H1 (cell line): ENCODE measurements around the gene USP37. TPM values are rescaled to one million over a fixed set of nuclear protein-coding genes. Genes with fewer than 3 reads are reported as not detected.

Source experiments
- CTCF ChIA-PET: fragments of 300-600 bp; sonication (Branson Sonifier 250); formaldehyde crosslinking; loops from one replicate; lab custom pipeline; 2021; ENCODE audit not compliant: partially characterized antibody; lab: Charles Lee
- POLR2A ChIA-PET: fragments of 300-600 bp; sonication (Branson Sonifier 250); formaldehyde crosslinking; loops from one replicate; lab custom pipeline; 2021; ENCODE audit warnings: inconsistent platforms; ENCODE audit not compliant: partially characterized antibody; lab: Charles Lee
- DNase-seq, 2 experiments: peaks; one replicate each; pipeline versions ENCODE4 v3.0.0 to v3.0.0-alpha.2; 2010 to 2022; ENCODE audit warnings: low spot score in 2 of 2, low read depth in 1 of 2, mixed read lengths in 1 of 2
- FAIRE-seq: peaks from 2 replicates; lab custom pipeline; 2011; peaks lifted over from hg19 to GRCh38; lab: Jason Lieb, UNC
- H2AFZ ChIP-seq: 2 replicates; pipeline ENCODE4 v1.8.1; 2012; ENCODE audit warnings: low read length, inconsistent platforms
- H2AK5ac ChIP-seq: 2 replicates; pipeline ENCODE4 v1.6.1; 2013; ENCODE audit warnings: low read depth, low read length
- H2BK120ac ChIP-seq: replicated peaks from 2 replicates; pipeline ENCODE3; 2013; ENCODE audit warnings: low read depth, low read length, inconsistent platforms
- H2BK12ac ChIP-seq: 2 replicates; pipeline ENCODE4 v1.6.1; 2013; ENCODE audit warnings: low read depth, low read length
- H2BK15ac ChIP-seq: 2 replicates; pipeline ENCODE4 v1.6.1; 2013; ENCODE audit warnings: low read length
- H2BK20ac ChIP-seq: 2 replicates; pipeline ENCODE4 v1.6.1; 2013; ENCODE audit warnings: low read length
- H2BK5ac ChIP-seq: 2 replicates; pipeline ENCODE4 v1.6.1; 2013; ENCODE audit warnings: low read depth, low read length
- H3K14ac ChIP-seq: 2 replicates; pipeline ENCODE4 v1.6.1; 2013; ENCODE audit warnings: inconsistent platforms; ENCODE audit not compliant: insufficient read length
- H3K18ac ChIP-seq: 2 replicates; pipeline ENCODE4 v1.6.1; 2013; ENCODE audit warnings: low read length; ENCODE audit errors: extremely low read depth
- H3K23ac ChIP-seq: 2 replicates; pipeline ENCODE4 v1.6.1; 2013; ENCODE audit warnings: inconsistent platforms; ENCODE audit not compliant: insufficient read length
- H3K23me2 ChIP-seq: 2 replicates; pipeline ENCODE4 v1.6.1; 2013; ENCODE audit warnings: low read depth, low read length
- H3K27ac ChIP-seq: 2 replicates; pipeline ENCODE4 v1.6.1; 2011; ENCODE audit warnings: low read depth, low read length, inconsistent platforms
- H3K27me3 ChIP-seq, 4 experiments: replicated peaks in 1 of 4; 1 replicate in 1 of 4; 2 replicates in 3 of 4; pipeline versions ENCODE4 v1.6.1 to v1.8.1; 2011 to 2013; ENCODE audit warnings: low read length in 3 of 4, mild to moderate bottlenecking in 3 of 4, inconsistent platforms in 2 of 4, mixed read lengths in 2 of 4, moderate library complexity in 1 of 4; ENCODE audit not compliant: control insufficient read depth in 3 of 4, insufficient read depth in 3 of 4; ENCODE audit errors: extremely low read depth in 1 of 4
- H3K36me3 ChIP-seq, 4 experiments: 2 replicates each; pipeline versions ENCODE4 v1.6.1 to v1.8.1; 2011 to 2013; ENCODE audit warnings: mild to moderate bottlenecking in 4 of 4, low read length in 3 of 4, moderate library complexity in 2 of 4, control low read depth in 1 of 4, inconsistent platforms in 1 of 4; ENCODE audit not compliant: insufficient read depth in 4 of 4, control insufficient read depth in 2 of 4
- H3K4ac ChIP-seq: replicated peaks from 2 replicates; pipeline ENCODE3; 2013; ENCODE audit warnings: low read length, low read depth, mixed read lengths, inconsistent platforms; ENCODE audit not compliant: insufficient read length
- H3K4me1 ChIP-seq, 4 experiments: replicated peaks in 1 of 4; 1 replicate in 1 of 4; 2 replicates in 3 of 4; pipeline versions ENCODE4 v1.6.1 to v1.8.1; 2011 to 2013; ENCODE audit warnings: low read length in 3 of 4, inconsistent platforms in 2 of 4, mixed read lengths in 1 of 4; ENCODE audit not compliant: insufficient read depth in 4 of 4, control insufficient read depth in 3 of 4
- H3K4me2 ChIP-seq, 2 experiments: 2 replicates each; pipeline versions ENCODE4 v1.6.1 to v1.8.1; 2011 to 2013; ENCODE audit warnings: low read depth in 2 of 2, low read length in 2 of 2, control low read depth in 1 of 2, inconsistent platforms in 1 of 2, mild to moderate bottlenecking in 1 of 2; ENCODE audit not compliant: insufficient read depth in 1 of 2
- H3K4me3 ChIP-seq, 4 experiments: fragments of 200-600, 300-600 bp in 1 of 4; sonication (generic), shearing (Covaris generic), sonication (Bioruptor Twin) in 1 of 4; 2 replicates each; pipeline versions ENCODE4 v1.5.1 to v1.8.1; 2011 to 2016; ENCODE audit warnings: low read length in 4 of 4, low read depth in 3 of 4, control low read depth in 2 of 4, inconsistent platforms in 2 of 4, mild to moderate bottlenecking in 2 of 4, mixed read lengths in 1 of 4, moderate library complexity in 1 of 4; ENCODE audit not compliant: insufficient read depth in 2 of 4; ENCODE audit errors: extremely low read depth in 1 of 4
- H3K56ac ChIP-seq: replicated peaks from 2 replicates; pipeline ENCODE3; 2013; ENCODE audit warnings: low read depth, mild to moderate bottlenecking, mixed read lengths, low read length, inconsistent platforms; ENCODE audit not compliant: insufficient read length
- H3K79me1 ChIP-seq: 2 replicates; pipeline ENCODE4 v1.6.1; 2013; ENCODE audit warnings: low read depth, low read length, control low read depth
- H3K79me2 ChIP-seq, 2 experiments: 2 replicates each; pipeline versions ENCODE4 v1.6.1 to v1.8.1; 2012 to 2013; ENCODE audit warnings: low read length in 2 of 2, mild to moderate bottlenecking in 2 of 2, inconsistent platforms in 1 of 2; ENCODE audit not compliant: insufficient read depth in 2 of 2, control insufficient read depth in 1 of 2
- H3K9ac ChIP-seq, 4 experiments: replicated peaks in 1 of 4; 1 replicate in 1 of 4; 2 replicates in 3 of 4; pipeline versions ENCODE4 v1.6.1 to v1.8.1; 2011 to 2013; ENCODE audit warnings: low read depth in 3 of 4, low read length in 3 of 4, control low read depth in 2 of 4, mild to moderate bottlenecking in 2 of 4, moderate library complexity in 2 of 4, inconsistent platforms in 1 of 4; ENCODE audit errors: extremely low read depth in 1 of 4
- H3K9me3 ChIP-seq, 2 experiments: 2 replicates each; pipeline versions ENCODE4 v1.6.1 to v1.8.1; 2012 to 2013; ENCODE audit warnings: mild to moderate bottlenecking in 2 of 2, moderate library complexity in 2 of 2, control low read depth in 1 of 2, inconsistent platforms in 1 of 2, low read depth in 1 of 2, low read length in 1 of 2, mixed read lengths in 1 of 2; ENCODE audit not compliant: insufficient read depth in 2 of 2
- H4K20me1 ChIP-seq, 2 experiments: replicated peaks in 1 of 2; 2 replicates each; pipeline versions ENCODE3 to v1.8.1; 2011 to 2013; ENCODE audit warnings: inconsistent platforms in 2 of 2, low read length in 2 of 2, mild to moderate bottlenecking in 1 of 2; ENCODE audit not compliant: insufficient read depth in 2 of 2, control insufficient read depth in 1 of 2
- H4K5ac ChIP-seq: 2 replicates; pipeline ENCODE4 v1.6.1; 2013; ENCODE audit warnings: low read length, low read depth, mixed read lengths, inconsistent platforms; ENCODE audit not compliant: insufficient read length
- H4K8ac ChIP-seq: 2 replicates; pipeline ENCODE4 v1.8.0; 2013; ENCODE audit warnings: mild to moderate bottlenecking, moderate library complexity, low read length, inconsistent platforms; ENCODE audit not compliant: insufficient read depth; ENCODE audit errors: extremely low read depth
- H4K91ac ChIP-seq: replicated peaks from 2 replicates; pipeline ENCODE3; 2013; ENCODE audit warnings: low read length, mixed read lengths, inconsistent platforms; ENCODE audit not compliant: insufficient read length
- ATF2 ChIP-seq: IDR thresholded peaks from 2 replicates; pipeline ENCODE4 v1.6.1; 2012; ENCODE audit warnings: low read length, inconsistent platforms
- BRCA1 ChIP-seq: IDR thresholded peaks from 2 replicates; pipeline ENCODE4 v1.6.1; 2012; ENCODE audit warnings: low read depth, low read length, improper control_type of control experiment
- CTBP2 ChIP-seq: IDR thresholded peaks from 2 replicates; pipeline ENCODE4 v1.7.0; 2011; ENCODE audit warnings: borderline replicate concordance, mild to moderate bottlenecking, moderate library complexity, mixed read lengths, low read length; ENCODE audit not compliant: insufficient read depth, insufficient read length
- JUN ChIP-seq: IDR thresholded peaks from 2 replicates; pipeline ENCODE4 v1.6.1; 2011; ENCODE audit warnings: low read depth, mild to moderate bottlenecking, improper control_type of control experiment, low read length
- KDM5A ChIP-seq: fragments of 200-600 bp; IDR thresholded peaks from 2 replicates; pipeline ENCODE4 v1.7.1; 2012; ENCODE audit warnings: mild to moderate bottlenecking, low read length, inconsistent platforms, mixed read lengths
- NANOG ChIP-seq: IDR thresholded peaks from 2 replicates; pipeline ENCODE4 v1.6.1; 2011; ENCODE audit warnings: low read length, low read depth, mild to moderate bottlenecking, inconsistent platforms; ENCODE audit not compliant: insufficient read depth, poor library complexity, severe bottlenecking
- RXRA ChIP-seq: IDR thresholded peaks from 2 replicates; pipeline ENCODE4 v1.6.1; 2011; ENCODE audit warnings: low read depth, mild to moderate bottlenecking, low read length, moderate library complexity; ENCODE audit not compliant: insufficient read depth
- SUZ12 ChIP-seq: fragments of 200-600 bp; sonication (generic); IDR thresholded peaks from 2 replicates; pipeline ENCODE4 v1.6.1; 2012; ENCODE audit warnings: mild to moderate bottlenecking, inconsistent platforms, low read length, moderate library complexity, mixed read lengths
- TCF12 ChIP-seq: IDR thresholded peaks from 2 replicates; pipeline ENCODE4 v1.6.1; 2011; ENCODE audit warnings: low read depth, mild to moderate bottlenecking, low read length
- WGBS, 2 experiments: shearing (Covaris generic) in 1 of 2; methylation state at CpG; one replicate each; pipeline versions ENCODE4 v1.1.6 to v1.1.7; 2013 to 2015; ENCODE audit warnings: low lambda C conversion rate in 2 of 2, mixed read lengths in 2 of 2, inconsistent platforms in 1 of 2, low coverage in 1 of 2, missing lambda C conversion rate in 1 of 2; ENCODE audit not compliant: insufficient replicate concordance in 2 of 2, insufficient coverage in 1 of 2, insufficient read length in 1 of 2; ENCODE audit errors: extremely low coverage in 1 of 2, missing lambda C conversion rate in 1 of 2; 5-methylcytosine and 5-hydroxymethylcytosine counted together
- polyA plus RNA-seq, 7 experiments: library from polyadenylated mRNA; depleted of rRNA in 3 of 7; stranded (reverse) in 5 of 7; unstranded in 2 of 7; fragments of >200 nt in 5 of 7; fragments of 200-250 nt in 2 of 7; gene quantifications; 1 replicate in 5 of 7; 2 replicates in 1 of 7; 4 replicates in 1 of 7; pipeline versions ENCODE4 v1.2.1 to v1.2.3, GENCODE V29; 2011 to 2013; ENCODE audit warnings: missing spikeins in 2 of 7, mixed read lengths in 2 of 7
- total RNA-seq: library from RNA; stranded (reverse); fragmentation: NEBNext Ultra II Directional; extraction: Animal tissue kit (Norgen Biotek cat#: 25700); gene quantifications from 2 replicates; pipeline ENCODE4 v1.2.1, GENCODE V29; 2021

USP37 gene
- total and polyA plus RNA-seq, 2 of the 8 experiments (the other 6 are each of a cell fraction or from before 2014, with no cell fraction given) = 3.8 to 29.1 TPM

DNA sequence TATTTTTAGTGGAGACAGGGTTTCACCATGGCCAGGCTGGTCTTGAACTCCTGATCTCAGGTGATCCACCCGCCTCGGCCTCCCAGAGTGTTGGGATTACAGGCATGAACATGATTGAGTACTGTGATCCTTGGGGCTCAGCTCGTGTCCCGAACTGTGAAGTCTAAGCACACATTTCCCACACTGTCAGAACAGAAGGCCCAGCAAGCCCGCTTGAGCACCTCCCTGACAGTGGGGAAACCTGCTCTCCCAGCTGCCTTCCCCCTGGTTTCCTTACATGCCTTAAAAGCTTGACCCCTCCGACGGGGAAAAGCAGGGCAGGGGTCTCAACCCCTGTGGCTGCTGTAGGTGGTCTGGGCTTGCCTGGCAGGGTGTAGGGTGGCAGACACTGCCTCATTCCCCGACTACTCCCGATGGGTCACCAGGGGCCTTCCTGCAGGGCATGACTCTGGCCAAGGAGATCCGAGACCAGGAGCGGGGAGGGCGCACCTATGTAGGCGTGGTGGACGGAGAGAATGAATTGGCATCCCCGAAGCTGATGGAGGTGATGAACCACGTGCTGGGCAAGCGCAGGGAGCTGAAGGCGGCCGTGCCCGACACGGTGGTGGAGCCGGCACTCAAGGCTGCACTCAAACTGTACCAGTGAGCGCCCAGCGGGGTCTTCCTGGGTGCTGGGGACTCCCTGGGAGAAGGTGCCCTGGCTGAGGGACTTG lies 139.1 kb downstream of the USP37 start:
- Histone ChIP-seq H3K79me1 (no peaks in the 10 kb centered on the region), H3K18ac (no peak overlapping the region), H3K4me2 (no peak overlapping the region), H2BK15ac (no peak overlapping the region), H2BK120ac (no peak overlapping the region), H2AK5ac (no peak overlapping the region), H3K4me3 (no peak overlapping the region), H3K4ac (no peak overlapping the region), H3K27ac (no peak overlapping the region; the same call in 1 of the 2 replicates), H2BK12ac (no peak overlapping the region), H2BK20ac (no peak overlapping the region), H3K36me3 (no peaks in the 10 kb centered on the region), H3K14ac (no peak overlapping the region), H4K5ac (no peak overlapping the region), H4K20me1 (no peaks in the 10 kb centered on the region), H4K8ac (no peak overlapping the region; the same call in 1 of the 2 replicates), H3K23ac (no peak overlapping the region), H3K4me1 (peaks cover 0 to 3% (median 0%) of the 10 kb centered on the region in 4 experiments; a peak in 1 of 7 replicates), H2AFZ (no peak overlapping the region), H4K91ac (no peak overlapping the region), H3K9me3 (no peaks in the 10 kb centered on the region), H3K23me2 (no peaks in the 10 kb centered on the region), H3K56ac (no peak overlapping the region), H3K27me3 (no peaks in the 10 kb centered on the region), H3K9ac (no peak overlapping the region), H3K79me2 (no peaks in the 10 kb centered on the region), H2BK5ac (no peak overlapping the region)
- no peak for DNase-seq
- FAIRE-seq = no peak
- CTCF ChIA-PET = interaction anchor here (1.1 kb wide), 1 partner anchor 45 kb away, joined by 3 read pairs; no protein-coding TSS in a partner anchor
- POLR2A ChIA-PET = interaction anchor here (2.3 kb wide), 1 partner anchor 10 kb away, joined by 7 read pairs; the partner anchor contains the start of gene VIL1
- 91% methylated on average over 23 of the region's 24 CpGs; no CpG with 5 or more reads in 1 of the 2 experiments for WGBS, 2 experiments
- TF ChIP-seq ATF2 = no peak
- TF ChIP-seq SUZ12 = no peak
- no peak for TF ChIP-seq TCF12
- TF ChIP-seq KDM5A = no peak
- no peak for TF ChIP-seq CTBP2
- TF ChIP-seq BRCA1 = no peak
- TF ChIP-seq JUN = no peak
- TF ChIP-seq NANOG = no peak
- TF ChIP-seq RXRA = no peak
